Activated CD4-positive, alpha-beta T cell treated with anti-CD3 and anti-CD28 coated beads, Interleukin-2, amount 10 ng/mL, durations not matched to agents 24 days and 14 days (primary cell): ENCODE measurements around the gene TBPL2. TPM values are rescaled to one million over a fixed set of nuclear protein-coding genes. Genes with fewer than 3 reads are reported as not detected.

Source experiments
- DNase-seq: peaks from one replicate; pipeline ENCODE4 v3.0.0; 2022
- H3K27ac Mint-ChIP-seq: one replicate; pipeline ENCODE4 v1.8.0; 2022; ENCODE audit warnings: mild to moderate bottlenecking, mixed read lengths
- H3K27me3 Mint-ChIP-seq: one replicate; pipeline ENCODE4 v1.8.0; 2022; ENCODE audit warnings: mixed read lengths
- H3K36me3 Mint-ChIP-seq: one replicate; pipeline ENCODE4 v1.8.0; 2022; ENCODE audit warnings: low read depth, mild to moderate bottlenecking, mixed read lengths
- H3K4me1 Mint-ChIP-seq: one replicate; pipeline ENCODE4 v1.8.0; 2021; ENCODE audit warnings: mixed read lengths
- H3K4me3 Mint-ChIP-seq: one replicate; pipeline ENCODE4 v1.8.0; 2022; ENCODE audit warnings: mild to moderate bottlenecking, moderate library complexity, mixed read lengths
- H3K9me3 Mint-ChIP-seq: one replicate; pipeline ENCODE4 v1.8.0; 2021; ENCODE audit warnings: mixed read lengths
- intact Hi-C: fragments of 100-400 bp; cut with micrococcal nuclease; formaldehyde crosslinking; loops from one replicate; pipeline ENCODE4 v1.15.1; 2023
- total RNA-seq: library from RNA; stranded (reverse); gene quantifications from 2 replicates; pipeline ENCODE4 v1.2.3, GENCODE V29; 2022

The TBPL2 gene
- total RNA-seq, 1 donor from 2014 or later, result not detected

GRCh38 chr14:55451398-55451797 is 11.0 kb upstream of the TBPL2 start:
- intact Hi-C loops, result no loop called here
- Mint-ChIP-seq H3K27ac (no peak overlapping the region), H3K36me3 (no peaks in the 10 kb centered on the region), H3K27me3 (peaks cover 7% of the 10 kb centered on the region), H3K4me3 (no peak overlapping the region), H3K9me3 (no peaks in the 10 kb centered on the region), H3K4me1 (peaks cover 13% of the 10 kb centered on the region)
- DNase-seq, result no peak

GRCh38 chr14:55450987-55451386 is 10.6 kb upstream of the TBPL2 start:
- H3K9me3 Mint-ChIP-seq, result no peaks in the 10 kb centered on the region
- no peak for DNase-seq
- intact Hi-C loops, result no loop called here
- no peak overlapping the region for H3K4me3 Mint-ChIP-seq
- peaks cover 16% of the 10 kb centered on the region for H3K4me1 Mint-ChIP-seq
- peaks cover 7% of the 10 kb centered on the region for H3K27me3 Mint-ChIP-seq
- H3K27ac Mint-ChIP-seq, result no peak overlapping the region
- no peaks in the 10 kb centered on the region for H3K36me3 Mint-ChIP-seq

GRCh38 chr14:55450539-55450938 is 10.1 kb upstream of the TBPL2 start:
- H3K4me3 Mint-ChIP-seq, result no peak overlapping the region
- no peak for DNase-seq
- intact Hi-C loops, result no loop called here
- H3K4me1 Mint-ChIP-seq, result peaks cover 16% of the 10 kb centered on the region
- H3K9me3 Mint-ChIP-seq, result no peaks in the 10 kb centered on the region
- no peaks in the 10 kb centered on the region for H3K36me3 Mint-ChIP-seq
- no peak overlapping the region for H3K27ac Mint-ChIP-seq
- H3K27me3 Mint-ChIP-seq, result peaks cover 7% of the 10 kb centered on the region

DNA sequence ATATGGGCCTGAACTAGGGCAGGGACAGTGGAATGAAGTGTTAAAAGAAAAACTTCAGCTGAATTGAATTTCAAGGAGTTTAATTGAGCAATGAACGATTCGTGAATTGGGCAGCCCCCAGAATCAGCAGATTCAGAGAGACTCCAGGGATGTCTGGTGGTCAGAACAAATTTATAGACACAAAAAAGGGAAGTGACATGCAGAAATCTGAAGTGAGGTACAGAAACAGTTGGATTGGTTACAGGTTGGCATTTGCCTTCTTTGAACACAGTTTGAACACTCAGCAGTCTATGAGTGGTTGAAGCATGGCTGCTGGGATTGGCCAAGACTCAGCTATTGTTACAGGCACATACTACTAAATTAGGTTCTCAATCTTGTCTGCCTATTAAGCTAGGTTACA is 9.7 kb upstream of the TBPL2 start:
- no peak overlapping the region for H3K4me3 Mint-ChIP-seq
- peaks cover 16% of the 10 kb centered on the region for H3K4me1 Mint-ChIP-seq
- H3K27me3 Mint-ChIP-seq, result peaks cover 7% of the 10 kb centered on the region
- H3K36me3 Mint-ChIP-seq, result no peaks in the 10 kb centered on the region
- no peaks in the 10 kb centered on the region for H3K9me3 Mint-ChIP-seq
- intact Hi-C loops, result no loop called here
- H3K27ac Mint-ChIP-seq, result no peak overlapping the region
- no peak for DNase-seq

- peaks cover 16% of the 10 kb centered on the region for H3K4me1 Mint-ChIP-seq
- no peak for DNase-seq
- intact Hi-C loops, result loop anchor here (10.0 kb wide), 2 partner anchors 126 to 216 kb away; no protein-coding TSS in a partner anchor
- peak overlapping the region; percentile 30 for H3K27ac Mint-ChIP-seq
- H3K9me3 Mint-ChIP-seq, result no peaks in the 10 kb centered on the region
- H3K36me3 Mint-ChIP-seq, result no peaks in the 10 kb centered on the region
- peaks cover 7% of the 10 kb centered on the region for H3K27me3 Mint-ChIP-seq
- no peak overlapping the region for H3K4me3 Mint-ChIP-seq
Observed at GRCh38 chr14:55449116-55449515, 8.7 kb upstream of the TBPL2 start.

- intact Hi-C loops, result loop anchor here (10.0 kb wide), 2 partner anchors 127 to 217 kb away; no protein-coding TSS in a partner anchor
- DNase-seq, result no peak
- H3K4me3 Mint-ChIP-seq, result no peak overlapping the region
- no peaks in the 10 kb centered on the region for H3K9me3 Mint-ChIP-seq
- no peaks in the 10 kb centered on the region for H3K36me3 Mint-ChIP-seq
- peaks cover 16% of the 10 kb centered on the region for H3K4me1 Mint-ChIP-seq
- no peak overlapping the region for H3K27ac Mint-ChIP-seq
- H3K27me3 Mint-ChIP-seq, result no peaks in the 10 kb centered on the region
Observed at GRCh38 chr14:55448141-55448614, 7.8 kb upstream of the TBPL2 start.

GRCh38 chr14:55446833-55447232 is 6.4 kb upstream of the TBPL2 start:
- Mint-ChIP-seq H3K27me3 (no peaks in the 10 kb centered on the region), H3K9me3 (no peaks in the 10 kb centered on the region), H3K4me1 (peaks cover 16% of the 10 kb centered on the region), H3K27ac (no peak overlapping the region), H3K36me3 (no peaks in the 10 kb centered on the region), H3K4me3 (no peak overlapping the region)
- intact Hi-C loops, result loop anchor here (2.0 to 10.0 kb wide), 4 partner anchors 16 to 1028 kb away; no protein-coding TSS in a partner anchor
- no peak for DNase-seq

DNA sequence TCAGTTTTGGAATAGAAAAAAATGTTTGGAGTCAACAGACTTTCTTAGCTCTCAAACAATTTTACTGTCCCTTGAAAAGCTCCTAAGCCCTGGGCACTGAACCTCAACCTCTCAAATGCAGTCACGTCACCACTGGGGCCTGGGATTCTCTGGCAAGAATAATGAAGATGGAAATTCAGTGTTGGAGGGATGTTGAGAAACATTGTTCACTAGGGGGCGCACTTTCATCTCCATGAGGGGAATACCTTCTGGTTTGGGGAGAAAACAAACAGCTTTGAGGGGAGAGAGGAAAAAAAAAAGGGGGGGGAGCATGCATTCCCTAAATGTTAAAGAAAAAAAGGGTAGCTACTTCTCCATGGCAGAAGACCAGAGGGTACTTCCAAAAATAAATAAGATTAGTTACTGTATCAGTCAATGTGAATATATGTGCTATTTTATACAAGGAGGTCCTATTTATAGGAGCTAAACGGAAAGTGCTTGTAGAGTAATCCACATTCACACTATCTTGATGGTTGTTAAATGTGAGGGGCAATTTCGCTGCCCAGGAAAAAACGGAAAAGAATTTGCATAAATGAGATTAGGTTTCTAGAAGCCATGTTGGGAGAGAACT is 5.8 kb upstream of the TBPL2 start:
- Mint-ChIP-seq H3K36me3 (no peaks in the 10 kb centered on the region), H3K27me3 (no peaks in the 10 kb centered on the region), H3K4me3 (no peak overlapping the region), H3K27ac (no peak overlapping the region), H3K9me3 (no peaks in the 10 kb centered on the region), H3K4me1 (peaks cover 16% of the 10 kb centered on the region)
- intact Hi-C loops, result loop anchor here (2.0 to 10.0 kb wide), 4 partner anchors 17 to 1029 kb away; no protein-coding TSS in a partner anchor
- peak; percentile 87 for DNase-seq

GRCh38 chr14:55441286-55441685 is 870 bp upstream of the TBPL2 start:
- intact Hi-C loops, result loop anchor here (10.0 kb wide), 2 partner anchors 134 to 224 kb away; no protein-coding TSS in a partner anchor
- Mint-ChIP-seq H3K4me3 (no peak overlapping the region), H3K27ac (no peak overlapping the region), H3K9me3 (no peaks in the 10 kb centered on the region), H3K4me1 (peaks cover 3% of the 10 kb centered on the region), H3K27me3 (peaks cover 6% of the 10 kb centered on the region), H3K36me3 (no peaks in the 10 kb centered on the region)
- no peak for DNase-seq

DNA sequence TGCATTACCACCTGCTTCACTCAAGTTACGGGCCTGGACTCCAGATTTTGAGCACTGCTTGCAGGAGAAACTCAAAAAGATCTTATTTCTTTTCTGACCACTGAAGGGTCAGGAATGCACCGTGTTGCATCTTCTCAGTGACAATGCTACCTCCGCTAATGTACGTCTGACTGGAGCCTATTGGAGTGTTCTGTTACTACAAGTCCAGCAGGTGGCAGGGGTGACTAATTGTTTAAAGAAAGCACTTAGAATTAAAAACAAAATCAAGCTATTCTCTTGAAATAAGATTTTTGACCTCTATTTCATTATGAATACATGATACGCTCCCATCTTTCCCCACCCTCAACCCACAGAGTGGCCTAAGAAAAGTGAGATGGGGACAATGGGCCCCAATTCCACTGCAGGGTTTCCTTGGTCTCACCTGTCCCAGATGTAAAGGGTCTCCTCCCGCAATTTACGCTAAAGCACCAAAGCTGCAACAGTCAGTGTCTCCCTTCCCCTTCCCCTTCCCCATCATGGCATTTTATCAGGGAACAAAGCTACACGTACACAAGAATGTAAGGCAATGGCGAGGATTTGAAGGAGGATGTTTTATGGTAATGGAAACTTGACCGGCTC is 2.2 kb downstream of the TBPL2 start:
- no peak for DNase-seq
- Mint-ChIP-seq H3K27me3 (peaks cover 6% of the 10 kb centered on the region), H3K27ac (no peak overlapping the region), H3K4me3 (no peak overlapping the region), H3K9me3 (no peaks in the 10 kb centered on the region), H3K36me3 (no peaks in the 10 kb centered on the region), H3K4me1 (peaks cover 14% of the 10 kb centered on the region)
- intact Hi-C loops, result loop anchor here (10.0 kb wide), 2 partner anchors 193 to 333 kb away; no protein-coding TSS in a partner anchor

- Mint-ChIP-seq H3K4me1 (peaks cover 18% of the 10 kb centered on the region), H3K4me3 (no peak overlapping the region), H3K27ac (no peak overlapping the region), H3K36me3 (no peaks in the 10 kb centered on the region), H3K9me3 (no peaks in the 10 kb centered on the region), H3K27me3 (peaks cover 6% of the 10 kb centered on the region)
- intact Hi-C loops, result loop anchor here (10.0 kb wide), 2 partner anchors 192 to 332 kb away; no protein-coding TSS in a partner anchor
- DNase-seq, result no peak
Observed at GRCh38 chr14:55436931-55437330, 3.5 kb downstream of the TBPL2 start.

GRCh38 chr14:55436519-55436918 is 3.9 kb downstream of the TBPL2 start:
- H3K27me3 Mint-ChIP-seq, result peaks cover 6% of the 10 kb centered on the region
- H3K36me3 Mint-ChIP-seq, result no peaks in the 10 kb centered on the region
- intact Hi-C loops, result loop anchor here (10.0 kb wide), 2 partner anchors 192 to 332 kb away; no protein-coding TSS in a partner anchor
- no peak overlapping the region for H3K4me3 Mint-ChIP-seq
- no peaks in the 10 kb centered on the region for H3K9me3 Mint-ChIP-seq
- no peak for DNase-seq
- H3K4me1 Mint-ChIP-seq, result peaks cover 18% of the 10 kb centered on the region
- no peak overlapping the region for H3K27ac Mint-ChIP-seq

- peaks cover 23% of the 10 kb centered on the region for H3K4me1 Mint-ChIP-seq
- peaks cover 6% of the 10 kb centered on the region for H3K27me3 Mint-ChIP-seq
- no peak for DNase-seq
- H3K4me3 Mint-ChIP-seq, result no peak overlapping the region
- no peaks in the 10 kb centered on the region for H3K36me3 Mint-ChIP-seq
- no peak overlapping the region for H3K27ac Mint-ChIP-seq
- intact Hi-C loops, result loop anchor here (10.0 kb wide), 2 partner anchors 190 to 330 kb away; no protein-coding TSS in a partner anchor
- H3K9me3 Mint-ChIP-seq, result no peaks in the 10 kb centered on the region
Observed at GRCh38 chr14:55434805-55435174, 5.6 kb downstream of the TBPL2 start.
